NCI-H146 treated with DMSO at 0.1 percent for 48 hours (cell line): Measurements from ENCODE around the gene SOBP.
A peak's percentile ranks its signal among the peaks of the same experiment; 100 is the strongest.

Source experiments
- DNase-seq: peaks from one replicate; lab custom pipeline; 2025; ENCODE audit not compliant: unreplicated experiment; lab: John Stamatoyannopoulos, UW

Gene SOBP

DNA sequence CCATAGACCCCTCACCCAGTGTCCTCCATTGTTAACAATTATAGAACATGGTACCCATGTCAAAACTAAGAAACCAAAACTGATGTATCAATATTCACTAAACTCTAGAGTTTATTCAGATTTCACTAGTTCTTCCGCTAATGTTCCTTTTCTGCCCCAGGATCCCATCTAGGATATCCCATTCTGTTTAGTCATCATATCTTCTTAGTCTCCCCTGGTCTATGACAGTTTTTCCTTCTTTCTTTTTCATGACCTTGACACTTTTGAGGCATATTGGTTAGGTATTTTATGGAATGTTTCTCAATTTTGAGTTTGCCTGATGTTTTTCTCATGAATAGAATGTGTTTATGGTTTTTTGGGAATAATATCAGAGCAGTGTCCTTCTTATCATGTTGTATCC is 187.5 kb downstream of the SOBP start:
- DNase-seq = no peak

DNA sequence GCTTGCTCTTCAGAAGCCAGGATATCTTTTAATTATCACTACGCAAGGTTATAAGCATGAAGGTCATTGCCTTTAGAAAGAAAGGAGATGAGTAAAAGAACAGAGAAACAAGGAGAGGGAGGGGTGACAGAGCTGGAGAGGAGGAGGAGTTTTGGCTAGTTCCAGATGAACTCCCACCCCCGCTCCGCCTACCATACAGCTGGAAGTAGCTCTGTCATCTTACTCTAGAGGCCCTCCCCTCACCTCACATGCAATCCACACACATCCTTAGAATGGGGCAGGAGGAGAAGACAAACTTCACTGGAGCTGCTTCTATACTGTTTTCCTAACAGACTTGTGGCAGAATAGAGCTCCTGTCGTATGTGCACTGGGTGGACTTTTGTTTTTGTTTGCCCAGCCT is 189.5 kb downstream of the SOBP start:
- no peak for DNase-seq

DNA sequence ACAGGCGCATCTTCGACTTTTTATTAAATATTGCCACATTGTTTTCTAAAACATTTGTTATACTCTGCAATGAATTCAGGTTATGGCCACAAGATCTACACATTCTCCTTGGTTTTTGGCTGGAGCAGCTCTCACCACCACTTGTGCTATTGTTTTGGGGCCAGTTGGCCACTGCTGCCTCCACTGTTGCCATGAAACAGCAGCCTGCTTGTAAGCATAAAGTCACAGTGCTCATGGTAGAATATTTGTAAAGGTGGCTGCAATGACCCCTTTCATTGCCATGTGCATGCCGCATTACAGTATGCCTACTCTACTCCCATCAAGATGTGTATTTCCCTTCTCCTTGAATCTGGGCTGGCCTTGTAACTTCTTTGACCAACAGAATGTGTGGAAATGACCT is 192.8 kb downstream of the SOBP start:
- DNase-seq = no peak

DNA sequence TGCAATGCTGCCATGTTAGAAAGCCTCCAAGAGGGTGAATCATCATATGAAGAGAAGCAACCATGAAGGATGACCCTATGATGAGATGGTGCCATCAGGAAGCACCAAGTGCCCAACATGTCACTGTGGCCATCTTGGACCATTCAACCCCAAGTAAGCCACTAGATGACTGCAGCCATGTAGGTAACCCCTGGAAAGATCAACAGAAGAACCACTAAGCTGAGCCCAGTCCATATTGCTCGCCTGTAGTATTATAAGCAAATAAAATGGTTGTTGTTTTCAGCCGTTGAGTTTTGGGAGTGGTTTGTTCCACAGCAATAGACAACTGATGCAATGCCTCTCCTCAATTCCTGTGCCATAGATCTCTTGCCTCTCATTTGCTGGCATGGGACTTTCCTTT is 193.3 kb downstream of the SOBP start:
- no peak for DNase-seq

DNA sequence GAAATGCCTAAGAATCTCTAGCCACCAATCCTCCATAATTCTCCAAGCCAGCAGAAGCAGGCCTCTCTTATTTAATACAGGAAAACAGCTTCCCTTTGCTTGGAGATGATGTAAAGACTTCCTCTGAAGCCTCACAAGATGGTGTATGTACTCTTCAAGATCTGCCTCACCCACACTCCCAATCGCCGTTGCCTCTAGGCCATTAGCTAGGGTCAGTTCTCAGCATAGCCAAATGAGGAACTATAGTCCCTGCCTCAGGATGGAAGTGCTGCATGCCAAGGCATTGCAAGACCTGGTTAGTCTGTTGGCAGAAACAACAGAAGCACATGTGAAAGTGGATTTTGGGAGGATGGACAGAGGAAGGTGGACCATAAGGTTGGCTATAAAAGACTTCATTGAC is 195.1 kb downstream of the SOBP start:
- DNase-seq = no peak

DNA sequence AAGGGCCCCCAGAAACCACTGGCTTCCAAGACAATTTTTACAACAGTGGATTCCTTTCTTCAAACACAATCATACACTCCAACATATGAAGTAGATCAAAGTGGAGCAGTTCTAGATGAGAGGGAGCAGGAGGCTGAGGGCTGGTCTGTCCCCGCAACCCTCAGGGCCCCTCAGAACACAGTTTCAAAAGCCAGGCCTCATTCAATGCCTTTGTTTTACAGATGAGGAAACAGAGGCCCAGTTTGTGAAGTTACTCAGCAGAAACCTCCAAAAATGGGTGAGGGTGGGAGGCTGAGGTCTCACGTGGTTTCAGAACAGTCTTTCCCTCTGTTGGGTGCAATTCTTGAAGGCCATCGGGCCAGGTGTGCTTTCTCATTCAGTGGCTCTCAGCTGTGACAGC is 199.3 kb downstream of the SOBP start:
- DNase-seq = no peak

DNA sequence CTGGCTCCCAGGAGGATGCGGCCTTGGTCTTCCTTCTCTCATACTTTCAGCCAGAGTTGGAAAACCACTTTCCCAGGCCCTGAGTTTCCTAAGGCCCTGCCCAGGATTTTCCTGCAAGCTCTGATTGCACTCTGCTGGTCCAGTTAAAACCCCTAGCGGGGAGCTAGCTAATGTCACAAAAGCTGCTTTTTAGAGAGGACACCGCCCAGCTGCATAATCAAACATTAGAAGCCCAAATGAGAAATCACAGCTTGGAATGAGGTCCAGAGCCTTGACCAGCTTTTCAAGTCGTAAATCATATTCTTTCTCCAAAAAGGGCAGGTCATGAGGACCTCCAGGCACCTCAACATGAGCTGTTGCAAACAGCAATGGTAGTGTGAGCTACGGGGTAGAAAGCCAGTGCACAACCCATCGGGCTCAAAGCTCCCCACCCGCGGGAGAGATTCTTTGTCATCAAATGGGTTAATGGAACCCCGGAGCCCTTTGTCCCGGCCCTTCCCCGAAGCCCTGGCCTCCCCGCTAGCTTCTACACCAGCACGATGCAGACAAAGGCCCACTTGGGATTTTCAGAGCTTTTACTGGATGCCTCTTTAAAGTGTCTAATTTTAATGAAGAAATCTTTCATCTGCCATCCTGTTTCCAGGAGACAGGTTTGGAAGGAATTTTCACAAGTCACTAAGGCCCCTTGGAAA is 200.2 kb downstream of the SOBP start:
- DNase-seq = no peak

DNA sequence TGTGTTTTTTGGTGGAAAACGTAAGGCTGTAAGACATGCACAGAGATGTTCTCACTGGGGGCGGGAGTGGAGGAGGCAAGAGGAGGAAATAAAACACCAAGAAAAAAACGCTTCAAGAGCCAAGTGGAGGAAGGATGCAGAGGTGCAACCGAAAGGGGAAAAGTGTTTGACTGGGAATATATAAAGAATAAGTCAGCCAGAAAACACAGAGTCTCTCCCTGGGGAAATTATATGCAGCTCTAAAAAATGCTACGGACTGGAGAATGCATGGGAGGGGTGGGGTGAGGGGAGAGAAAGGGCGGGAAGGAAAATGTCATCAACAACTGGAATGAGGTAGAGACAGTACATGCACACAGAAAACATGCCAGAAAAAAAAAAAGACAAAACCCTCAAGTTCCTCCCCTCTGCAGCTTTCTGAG is 200.7 kb downstream of the SOBP start:
- no peak for DNase-seq

DNA sequence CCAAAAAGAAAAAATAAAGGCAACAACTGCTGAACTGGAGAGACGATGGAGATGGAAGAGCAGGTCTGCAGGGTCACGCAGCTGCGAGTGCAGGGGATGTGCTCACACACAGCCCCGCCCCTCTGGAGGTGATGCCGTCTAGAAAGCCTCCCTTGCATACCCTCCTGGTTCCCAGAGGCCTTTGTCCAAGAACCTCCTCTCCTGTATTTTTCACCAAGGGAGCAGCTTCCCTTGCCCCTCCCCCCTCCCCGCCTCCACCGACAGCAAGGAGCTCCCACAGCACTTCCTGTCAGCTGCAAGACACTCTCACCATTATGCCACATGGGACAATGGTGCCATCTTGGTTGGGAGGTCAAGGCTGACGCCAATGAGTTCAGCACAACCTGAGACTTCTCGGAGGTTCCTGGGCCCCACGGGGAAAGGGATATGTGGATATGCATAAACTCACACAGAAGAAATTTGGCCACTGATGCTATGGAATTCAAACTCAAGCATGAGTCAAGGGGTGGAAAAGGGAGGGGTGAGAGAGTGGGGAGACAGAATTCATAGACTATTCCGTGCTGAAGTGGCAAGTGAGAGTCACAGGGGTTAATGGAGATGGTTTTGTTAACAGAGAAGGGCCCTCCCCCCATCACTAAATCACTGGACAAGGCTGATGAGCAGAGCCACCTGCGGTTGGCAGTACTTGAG is 201.3 kb downstream of the SOBP start:
- DNase-seq = no peak

DNA sequence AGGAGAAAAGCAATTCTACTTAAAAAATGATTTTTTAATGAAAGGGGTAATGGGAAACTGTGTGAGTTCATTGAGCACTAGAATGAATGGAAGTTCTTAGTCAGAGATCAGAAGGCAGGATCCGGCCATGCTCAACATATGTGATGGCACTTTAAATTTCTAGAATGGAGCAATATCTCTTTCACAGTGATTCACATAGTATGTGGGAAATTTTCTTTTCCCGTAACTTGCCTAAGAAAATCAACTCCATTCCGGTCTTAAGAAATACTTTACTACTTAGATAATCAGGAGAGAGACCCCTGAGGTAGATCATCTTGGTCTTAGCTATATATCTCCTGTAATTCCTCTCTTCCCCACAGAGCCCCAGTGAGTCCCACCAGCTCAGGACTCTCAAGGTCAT is 202.4 kb downstream of the SOBP start:
- no peak for DNase-seq

DNA sequence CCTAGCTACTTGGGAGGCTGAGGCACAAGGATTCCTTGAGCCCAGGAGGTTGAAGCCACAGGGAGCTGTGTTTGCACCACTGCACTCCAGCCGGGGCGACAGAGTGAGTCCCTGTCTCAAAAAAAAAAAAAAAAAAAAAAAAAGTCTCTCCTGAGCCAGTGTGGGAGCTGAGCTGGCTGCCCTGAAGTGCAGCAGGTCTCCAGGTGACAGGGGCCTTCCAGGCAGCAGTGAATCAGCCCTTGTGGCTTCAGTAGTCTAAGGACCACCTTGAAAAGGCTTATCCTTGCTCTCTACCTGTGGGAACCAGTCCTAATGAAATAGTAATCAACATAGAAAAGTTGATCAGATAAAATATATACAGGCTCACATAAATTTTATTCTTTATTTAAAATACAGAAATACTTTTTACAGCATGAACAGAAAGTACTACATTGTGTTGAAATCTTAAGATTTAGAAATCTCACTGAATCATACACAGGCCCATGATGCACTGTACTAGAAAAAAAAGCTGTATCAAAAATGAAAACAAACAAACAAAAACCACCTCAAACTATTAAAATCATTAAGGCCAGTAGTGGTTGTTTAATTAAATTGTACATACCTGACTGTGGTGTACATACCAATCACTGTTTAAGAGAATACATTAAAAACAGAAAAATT is 205.3 kb downstream of the SOBP start:
- DNase-seq = no peak

DNA sequence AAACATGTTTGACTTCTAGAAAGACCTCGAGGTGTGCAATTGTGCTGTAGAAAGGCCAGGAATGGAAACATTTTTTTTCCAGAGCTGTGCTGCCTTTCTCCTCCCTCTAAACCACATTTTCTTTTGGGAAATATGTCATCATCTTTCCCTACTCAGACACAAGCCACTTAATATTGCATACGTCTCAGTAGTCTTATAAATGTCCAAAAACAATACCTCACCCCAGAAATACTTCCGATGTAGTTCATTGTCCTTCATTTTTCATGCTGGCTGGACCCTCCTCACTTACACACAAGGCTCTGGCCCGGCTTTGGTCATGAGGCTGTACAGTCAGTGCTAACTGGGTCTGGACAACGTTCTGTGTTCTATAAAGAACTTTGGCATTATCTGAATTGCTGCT is 207.8 kb downstream of the SOBP start:
- no peak for DNase-seq

DNA sequence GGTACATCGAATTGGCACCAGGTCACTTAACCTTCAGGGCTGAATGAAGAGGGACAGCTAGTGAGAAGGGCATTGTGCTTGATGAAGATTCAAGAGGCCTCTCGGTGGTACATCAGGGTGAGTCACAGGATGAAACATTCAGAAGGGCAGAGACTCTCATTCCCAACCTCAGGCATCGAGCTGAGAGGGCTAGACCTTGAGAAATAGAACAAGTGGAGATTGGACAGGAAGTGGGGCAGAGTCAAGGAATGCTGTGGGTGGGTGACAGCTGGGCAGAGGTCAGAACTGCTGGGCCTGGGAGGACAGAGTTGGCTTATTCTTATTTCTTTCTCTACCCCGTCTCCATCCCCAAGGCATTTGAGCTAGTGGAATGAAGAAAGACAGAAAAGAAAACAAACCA is 208.2 kb downstream of the SOBP start:
- no peak for DNase-seq

DNA sequence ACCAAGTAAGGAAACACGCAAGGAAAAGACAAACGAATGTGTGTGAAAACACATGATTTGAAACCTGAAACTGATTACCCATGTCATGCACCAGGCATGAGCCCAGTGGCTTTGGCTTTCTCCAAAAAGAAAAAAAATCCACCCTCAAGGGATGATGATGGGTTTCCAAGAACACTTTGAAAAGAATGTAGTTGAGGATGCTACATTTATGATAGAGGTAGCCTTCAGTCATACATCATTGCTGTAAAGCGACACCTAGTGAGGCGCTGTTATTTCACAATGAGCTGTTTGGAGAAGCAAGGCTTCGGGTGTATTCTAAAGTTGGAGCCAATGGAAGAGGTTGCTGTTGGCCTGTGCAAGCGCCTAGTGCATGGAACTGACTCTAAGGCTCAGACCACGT is 209.3 kb downstream of the SOBP start:
- DNase-seq = no peak

DNA sequence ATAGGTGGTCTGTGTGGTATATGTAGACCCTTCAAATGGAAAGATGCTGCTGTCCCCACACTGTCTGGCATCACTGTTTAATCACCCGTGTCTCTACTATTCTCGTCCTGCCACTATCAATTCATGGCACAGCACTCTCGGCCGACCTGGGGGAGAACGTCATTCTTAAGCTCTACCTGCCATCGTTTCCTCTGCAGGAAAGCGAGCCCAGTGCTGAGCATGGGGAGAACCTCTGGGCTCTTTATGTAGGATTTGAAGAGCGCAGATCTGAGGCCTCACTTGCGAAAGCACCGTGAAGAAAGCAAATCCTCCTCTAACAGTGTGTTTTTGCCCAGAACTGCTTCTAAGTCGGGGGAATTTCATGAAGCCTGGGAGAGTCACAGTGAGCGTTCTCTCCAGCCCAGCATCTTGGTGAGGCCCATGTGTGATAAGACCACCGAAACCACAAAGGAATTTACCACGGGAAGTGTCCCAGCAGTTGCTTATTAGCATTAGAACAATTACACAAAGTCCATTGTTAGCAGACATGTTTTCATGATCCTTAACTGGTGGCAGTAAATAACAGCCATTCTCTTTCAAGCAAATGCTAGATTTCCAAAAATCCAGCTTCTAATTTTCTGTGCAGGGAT is 209.9 kb downstream of the SOBP start:
- no peak for DNase-seq

DNA sequence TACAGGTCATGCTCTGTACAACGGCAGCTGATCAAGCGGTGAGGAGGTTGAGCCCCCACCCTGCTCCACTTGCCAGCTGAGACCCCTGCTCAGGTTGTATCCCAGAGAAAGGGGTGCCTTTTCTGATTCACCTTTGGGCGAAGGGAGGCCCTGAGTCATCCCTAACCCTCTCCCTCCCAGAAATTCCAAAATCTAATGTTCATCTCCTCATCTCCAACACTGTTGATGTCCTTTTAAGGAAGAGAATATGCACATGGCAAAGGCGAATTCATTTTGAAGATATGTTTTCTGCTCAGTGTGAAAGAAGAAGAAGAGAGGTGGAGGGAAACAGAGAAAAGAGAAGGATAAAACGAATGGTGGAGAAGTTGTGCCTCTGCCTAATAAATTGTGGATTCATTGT is 213.7 kb downstream of the SOBP start:
- DNase-seq = no peak

DNA sequence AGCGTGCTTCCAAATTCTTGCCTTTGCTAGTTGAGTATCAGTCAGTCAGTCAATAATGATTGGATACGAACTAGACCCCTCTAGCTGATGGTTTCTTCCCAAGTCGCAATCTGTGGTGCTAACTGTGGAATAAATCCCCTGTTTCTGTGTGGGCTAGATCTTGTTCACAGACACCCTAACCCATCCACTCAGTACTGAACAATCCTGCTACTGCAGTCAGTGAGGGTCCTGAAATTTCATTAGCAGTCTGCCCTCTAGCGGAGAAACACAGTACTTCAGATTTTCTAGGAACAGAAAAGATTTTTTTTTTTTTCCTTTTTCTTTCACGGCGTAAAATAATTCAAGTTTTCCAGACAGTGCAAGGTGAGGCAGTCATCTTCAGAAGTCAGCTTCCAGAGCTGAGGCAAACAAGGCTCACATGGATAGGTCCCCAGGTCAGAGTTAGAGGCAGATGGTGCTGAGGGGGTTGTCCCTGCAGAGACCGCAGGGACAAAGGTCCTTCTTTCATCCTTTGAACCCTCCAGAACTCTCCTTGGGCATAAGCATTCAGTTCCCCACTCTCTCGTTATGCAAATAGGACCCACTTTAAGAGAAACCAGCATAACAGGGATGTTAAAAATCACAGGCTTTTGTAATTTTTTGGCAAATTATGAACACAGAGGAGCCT is 214.6 kb downstream of the SOBP start:
- DNase-seq = peak; percentile 22

DNA sequence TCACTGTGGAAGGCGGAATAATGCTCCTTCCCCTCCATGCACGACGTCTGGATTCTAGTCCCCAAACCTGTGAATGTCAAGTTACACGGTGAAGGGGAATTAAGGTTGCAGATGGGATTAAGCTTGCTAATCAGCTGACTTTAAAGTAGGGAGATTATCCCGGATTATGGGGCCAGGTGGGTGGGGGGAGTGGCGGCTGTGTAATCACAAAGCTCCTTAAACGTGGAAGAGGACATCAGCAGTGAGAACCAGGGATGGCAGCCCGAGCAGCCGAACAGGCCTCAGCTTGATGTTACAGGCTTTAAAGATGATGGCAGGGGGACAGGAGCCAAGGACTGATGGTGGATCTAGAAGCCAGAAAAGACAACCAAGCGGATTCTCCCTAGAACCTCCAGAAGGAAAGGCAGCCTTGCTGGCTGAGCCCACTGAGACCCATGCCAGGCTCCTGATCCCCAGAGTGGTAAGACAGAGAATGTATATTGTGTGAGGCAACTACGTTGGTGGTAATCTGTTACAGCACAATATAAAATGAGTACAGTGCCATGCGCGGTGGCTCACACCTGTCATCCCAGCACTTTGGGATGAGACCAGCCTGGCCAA is 216.7 kb downstream of the SOBP start:
- no peak for DNase-seq

DNA sequence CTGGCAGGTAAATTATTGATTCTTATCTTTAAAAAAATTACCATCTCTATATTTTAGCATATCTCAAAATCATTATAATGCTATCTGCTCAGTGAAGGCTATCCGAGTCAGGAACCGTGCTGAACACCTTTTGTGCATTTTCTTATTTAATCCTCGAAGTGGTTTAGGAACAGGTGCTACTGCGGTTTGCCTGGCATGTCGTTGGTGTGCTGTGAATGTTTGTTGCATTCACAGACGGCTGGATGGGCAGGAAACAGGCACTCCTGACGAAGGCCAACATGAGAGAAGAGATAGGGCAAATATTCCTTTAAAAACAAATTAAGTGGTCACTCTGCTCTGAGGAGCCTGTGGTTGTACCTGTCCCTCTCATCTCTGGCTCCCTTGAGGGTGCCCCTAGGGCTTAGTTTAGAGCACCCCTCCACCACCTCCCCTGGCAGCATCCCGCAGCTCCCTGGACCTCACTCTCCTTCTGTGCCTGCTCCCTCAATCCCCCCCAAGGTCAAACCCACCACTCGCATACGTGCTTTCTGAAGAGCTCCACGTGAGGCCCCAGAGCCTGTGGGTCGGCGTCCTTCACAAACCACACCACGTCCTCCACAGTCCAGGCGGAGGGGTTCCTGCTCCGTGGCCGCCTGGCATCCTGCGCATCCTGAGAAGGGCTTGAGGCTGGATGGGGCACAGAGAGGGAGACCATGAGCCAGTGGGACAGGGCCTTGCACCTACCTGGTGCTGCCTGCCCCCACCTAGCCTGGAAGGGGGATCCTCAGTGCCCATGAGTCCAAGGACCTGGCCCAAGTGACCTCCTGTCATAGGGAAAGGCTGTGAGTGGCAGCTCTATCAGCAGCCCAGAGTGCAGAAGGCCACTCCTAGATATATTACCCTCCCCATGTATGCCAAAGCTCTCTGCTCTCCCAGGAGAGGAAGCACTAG is 217.7 kb downstream of the SOBP start:
- no peak for DNase-seq

DNA sequence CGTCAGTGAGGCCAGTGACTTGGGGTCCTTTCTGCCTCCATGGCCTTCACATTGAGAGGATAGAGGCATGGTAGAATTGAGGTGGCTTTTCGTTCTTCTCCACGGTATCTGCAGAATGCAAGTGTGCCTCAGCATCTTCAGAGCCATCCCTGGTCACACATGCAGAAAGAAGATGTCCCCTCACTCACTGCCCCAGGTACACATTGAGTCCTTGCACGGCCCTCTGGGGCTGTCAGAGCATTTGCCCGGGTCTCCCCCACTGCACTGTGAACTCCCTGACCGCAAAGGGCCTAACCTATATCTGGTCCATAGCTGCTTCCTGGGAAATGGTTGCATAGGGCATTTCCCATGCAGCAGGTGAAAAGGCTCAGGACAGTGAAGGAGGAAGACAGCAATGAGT is 218.5 kb downstream of the SOBP start:
- no peak for DNase-seq
